ENCODE results near the gene NIPBL. TPM values are rescaled to one million over a fixed set of nuclear protein-coding genes. Genes with fewer than 3 reads are reported as not detected.

Gene NIPBL
- total RNA-seq, 8 experiments from 2014 or later = 16.2 to 55.1 (median 26.0) TPM

DNA sequence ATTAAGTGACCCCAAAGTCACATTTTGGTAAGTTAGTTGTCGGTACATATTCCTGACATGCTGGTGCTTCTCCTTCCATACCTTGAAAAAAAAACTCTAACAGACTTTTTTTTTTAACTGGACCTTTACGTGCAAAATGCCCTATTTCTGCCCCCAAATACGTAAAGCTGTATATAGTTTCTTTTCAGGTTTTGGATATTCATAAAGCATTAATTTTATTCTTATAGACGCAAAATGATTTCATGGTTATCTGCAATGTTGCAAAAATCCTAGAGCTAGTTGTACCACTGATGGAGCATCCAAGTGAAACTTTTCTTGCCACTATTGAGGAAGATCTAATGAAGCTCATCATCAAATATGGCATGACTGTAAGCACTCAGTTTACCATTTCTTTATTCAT lies 167.6 kb downstream of the NIPBL start:
- H3K4me1 ChIP-seq (replicated peaks in 1 of 2) = no peaks in the 10 kb centered on the region
- no peak overlapping the region for H3K4me3 ChIP-seq
- 87 to 100% (median 99%) methylated on average over 1 to 4 of the region's 4 CpGs for WGBS, 10 experiments
- in situ Hi-C loops (cut with MboI; ENCODE audit: low pct_unique_long_range_greater_than_20kb in 2 of 9, low sequenced_read_pairs in 9 of 9, unreplicated experiment in 9 of 9) = loop anchor here in 1 of 9 experiments (25.0 kb wide), 1 partner anchor 168 kb away; no protein-coding TSS in a partner anchor
- no peak overlapping the region for H3K27ac ChIP-seq
- ATAC-seq (replicated peaks in 6 of 8) = no peak

DNA sequence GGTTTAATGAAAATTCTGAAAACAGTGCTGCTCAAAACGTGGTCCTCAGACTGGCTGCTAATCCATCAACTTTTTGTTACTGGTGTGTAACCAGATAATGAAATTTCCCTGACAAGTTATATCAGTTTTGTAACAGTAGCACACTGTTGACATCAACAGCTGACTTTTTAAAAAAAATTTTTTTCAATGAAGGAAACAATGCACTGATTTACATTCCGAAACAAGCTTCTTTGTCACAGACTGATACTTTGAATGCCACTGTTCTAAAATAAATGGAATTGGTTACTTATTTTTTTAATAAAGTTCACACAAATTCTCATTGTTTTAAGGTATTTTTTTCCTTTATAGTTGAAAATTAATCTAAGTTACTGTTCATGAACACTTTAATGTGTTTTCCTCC lies 169.1 kb downstream of the NIPBL start:
- Histone ChIP-seq H3K4me3 (no peak overlapping the region), H3K4me1 (replicated peaks in 1 of 2) (no peaks in the 10 kb centered on the region), H3K27ac (no peak overlapping the region)
- in situ Hi-C loops (cut with MboI; ENCODE audit: low pct_unique_long_range_greater_than_20kb in 2 of 9, low sequenced_read_pairs in 9 of 9, unreplicated experiment in 9 of 9) = loop anchor here in 1 of 9 experiments (25.0 kb wide), 1 partner anchor 167 kb away; no protein-coding TSS in a partner anchor
- 78 to 100% (median 92%) methylated on average over 1 to 2 of the region's 2 CpGs for WGBS, 10 experiments
- no peak for ATAC-seq (replicated peaks in 6 of 8)

DNA sequence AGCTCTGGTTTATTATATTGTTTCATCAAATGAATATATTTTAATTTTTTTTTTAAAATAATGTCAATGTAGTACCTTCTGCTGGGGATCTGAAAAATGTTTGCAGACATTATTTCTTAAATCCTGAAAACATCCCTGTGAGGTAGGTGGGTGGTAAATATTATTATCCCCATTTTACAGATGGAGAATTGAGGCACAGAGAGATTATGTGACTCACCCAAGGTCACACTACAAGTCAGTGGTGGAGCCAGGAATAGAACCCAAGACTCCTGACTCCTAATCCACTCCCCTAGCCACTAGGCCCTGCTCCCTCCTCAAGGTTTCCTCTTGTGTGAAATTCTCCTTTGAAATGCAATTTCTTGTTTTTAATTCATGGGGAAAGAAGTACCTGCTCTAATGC lies 171.4 kb downstream of the NIPBL start:
- no peak for ATAC-seq (replicated peaks in 6 of 8)
- no peak overlapping the region for H3K27ac ChIP-seq
- H3K4me3 ChIP-seq = no peak overlapping the region
- in situ Hi-C loops (cut with MboI; ENCODE audit: low pct_unique_long_range_greater_than_20kb in 2 of 9, low sequenced_read_pairs in 9 of 9, unreplicated experiment in 9 of 9) = loop anchor here in 1 of 9 experiments (25.0 kb wide), 1 partner anchor 164 kb away; no protein-coding TSS in a partner anchor
- no peaks in the 10 kb centered on the region for H3K4me1 ChIP-seq (replicated peaks in 1 of 2)

DNA sequence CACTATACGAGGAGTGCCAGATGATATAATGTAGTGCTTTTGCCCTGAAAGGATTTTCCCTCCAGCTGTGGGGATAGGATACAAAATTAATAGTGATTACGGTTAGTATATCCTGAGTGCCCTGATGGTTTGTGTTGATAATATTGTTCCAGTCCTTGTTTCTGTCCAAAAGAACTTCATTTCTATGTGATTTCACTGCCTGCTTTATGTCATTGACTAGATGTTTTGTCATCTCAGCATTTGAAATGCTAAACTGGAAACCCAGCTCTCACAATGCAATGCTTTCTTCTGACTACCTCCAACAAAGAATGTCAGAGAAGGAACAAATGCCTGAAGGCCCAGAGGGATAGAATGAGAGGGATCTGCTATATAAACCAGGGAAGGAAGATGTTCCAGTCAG lies 177.8 kb downstream of the NIPBL start:
- in situ Hi-C loops (cut with MboI; ENCODE audit: low pct_unique_long_range_greater_than_20kb in 2 of 9, low sequenced_read_pairs in 9 of 9, unreplicated experiment in 9 of 9) = no loop called here
- 43 to 100% (median 69%) methylated on average over 1 to 2 of the region's 2 CpGs; no CpG with 5 or more reads in 4 of the 10 experiments for WGBS, 10 experiments
- ATAC-seq (replicated peaks in 6 of 8) = peak in 2 of 8 experiments; percentile 46 to 47
- H3K27ac ChIP-seq = no peak overlapping the region
- H3K4me1 ChIP-seq (replicated peaks in 1 of 2) = no peaks in the 10 kb centered on the region
- no peak overlapping the region for H3K4me3 ChIP-seq

DNA sequence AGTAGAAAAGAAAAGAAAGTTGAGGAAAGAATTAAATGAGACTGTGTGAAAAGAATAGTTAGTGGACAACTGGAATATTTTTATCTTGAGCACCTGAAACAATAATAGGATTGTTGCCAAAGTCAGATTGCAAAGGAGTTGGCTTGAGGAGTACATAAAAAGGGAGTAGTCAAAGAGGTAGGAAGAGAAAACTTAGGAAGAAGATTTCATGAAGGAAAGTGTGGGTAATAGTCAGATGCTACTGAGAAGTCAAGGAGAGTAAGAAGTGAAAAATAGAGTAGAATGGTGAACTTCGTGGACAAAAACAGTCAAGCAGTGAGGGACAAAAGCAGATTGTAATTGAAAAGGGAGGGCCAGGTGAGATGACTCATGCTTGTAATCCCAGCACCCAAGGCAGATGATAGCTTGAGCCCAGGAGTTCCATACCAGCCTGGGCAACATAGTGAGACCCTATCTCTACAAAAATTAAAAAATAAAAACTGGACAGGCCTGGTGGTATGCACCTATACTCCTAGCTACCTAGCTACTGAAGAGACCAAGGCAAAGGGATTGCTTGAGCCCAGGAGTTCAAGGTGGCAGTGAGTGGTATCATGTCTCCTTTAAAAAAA lies 178.9 kb downstream of the NIPBL start:
- 86 to 100% (median 100%) methylated on average over 1 of the region's 1 CpG for WGBS, 10 experiments
- Histone ChIP-seq H3K4me3 (no peak overlapping the region), H3K4me1 (replicated peaks in 1 of 2) (no peaks in the 10 kb centered on the region), H3K27ac (no peak overlapping the region)
- in situ Hi-C loops (cut with MboI; ENCODE audit: low pct_unique_long_range_greater_than_20kb in 2 of 9, low sequenced_read_pairs in 9 of 9, unreplicated experiment in 9 of 9) = no loop called here
- ATAC-seq (replicated peaks in 6 of 8) = no peak

DNA sequence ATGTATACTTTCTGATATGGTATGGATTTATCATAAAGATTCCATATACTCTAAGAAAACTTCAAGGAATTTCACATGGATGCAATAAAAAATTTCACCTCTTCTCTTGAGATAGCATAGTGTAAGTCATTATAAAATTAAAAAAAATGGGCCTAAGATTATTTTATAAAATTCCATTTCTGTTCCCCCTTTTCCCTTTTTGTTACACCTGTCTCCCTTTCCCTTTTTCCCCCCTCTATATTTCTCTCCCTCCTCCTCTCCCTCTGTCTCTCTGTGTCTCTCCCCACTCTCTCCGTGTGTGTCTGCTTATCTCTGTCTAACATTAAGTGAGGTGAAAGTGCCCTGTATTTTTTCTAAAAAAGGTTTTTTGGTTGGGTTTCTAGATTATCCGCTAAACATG lies 180.2 kb downstream of the NIPBL start:
- Histone ChIP-seq H3K4me1 (replicated peaks in 1 of 2) (no peaks in the 10 kb centered on the region), H3K27ac (no peak overlapping the region)
- in situ Hi-C loops (cut with MboI; ENCODE audit: low pct_unique_long_range_greater_than_20kb in 2 of 9, low sequenced_read_pairs in 9 of 9, unreplicated experiment in 9 of 9) = no loop called here

DNA sequence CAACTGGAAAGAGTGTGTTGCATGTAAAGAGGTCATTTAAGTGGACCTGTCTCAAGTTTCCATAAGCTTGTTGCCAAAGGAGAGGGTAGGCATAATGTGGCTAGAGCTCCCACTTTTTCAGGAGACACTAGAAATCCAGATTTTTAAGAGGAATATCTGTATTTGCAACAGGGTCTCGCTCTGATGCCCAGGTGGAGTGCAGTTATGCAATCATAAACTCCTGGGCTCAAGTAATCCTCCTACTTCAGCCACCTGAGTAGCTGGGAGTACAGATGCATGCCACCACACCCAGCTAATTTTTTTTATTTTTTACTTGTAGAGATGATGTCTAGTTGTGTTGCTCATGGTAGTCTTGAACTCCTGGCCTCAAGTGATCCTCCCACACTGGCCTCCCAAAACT lies 183.5 kb downstream of the NIPBL start:
- no peak for ATAC-seq (replicated peaks in 6 of 8)
- no peaks in the 10 kb centered on the region for H3K4me1 ChIP-seq (replicated peaks in 1 of 2)
- no peak overlapping the region for H3K27ac ChIP-seq
- no peak overlapping the region for H3K4me3 ChIP-seq
- WGBS, 10 experiments = 100% methylated on average over 1 of the region's 1 CpG; no CpG with 5 or more reads in 6 of the 10 experiments
- in situ Hi-C loops (cut with MboI; ENCODE audit: low pct_unique_long_range_greater_than_20kb in 2 of 9, low sequenced_read_pairs in 9 of 9, unreplicated experiment in 9 of 9) = no loop called here

More for the DNA sequence above, 180.2 kb downstream of the NIPBL start:
- 59 to 100% (median 90%) methylated on average over 1 to 2 of the region's 2 CpGs for WGBS, 10 experiments
- no peak for ATAC-seq (replicated peaks in 6 of 8)
- H3K4me3 ChIP-seq = no peak overlapping the region

DNA sequence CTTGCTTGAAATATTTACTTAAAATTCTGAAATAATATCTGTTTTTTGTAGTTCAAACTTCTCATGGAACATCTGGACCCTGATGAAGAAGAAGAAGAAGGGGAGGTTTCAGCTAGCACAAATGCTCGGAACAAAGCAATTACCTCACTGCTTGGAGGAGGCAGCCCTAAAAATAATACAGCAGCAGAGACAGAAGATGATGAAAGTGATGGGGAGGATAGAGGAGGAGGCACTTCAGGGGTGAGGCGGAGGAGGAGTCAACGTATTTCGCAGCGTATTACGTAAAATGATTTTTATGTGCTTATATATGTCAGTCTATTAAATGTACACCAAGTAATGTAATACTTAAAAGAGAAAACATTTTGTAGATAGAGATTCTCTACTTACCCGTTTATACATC lies 187.2 kb downstream of the NIPBL start:
- in situ Hi-C loops (cut with MboI; ENCODE audit: low pct_unique_long_range_greater_than_20kb in 2 of 9, low sequenced_read_pairs in 9 of 9, unreplicated experiment in 9 of 9) = no loop called here
- H3K4me1 ChIP-seq (replicated peaks in 1 of 2) = no peaks in the 10 kb centered on the region
- 91 to 100% (median 97%) methylated on average over 2 to 7 of the region's 7 CpGs for WGBS, 10 experiments
- H3K4me3 ChIP-seq = no peak overlapping the region
- ATAC-seq (replicated peaks in 6 of 8) = no peak
- no peak overlapping the region for H3K27ac ChIP-seq

DNA sequence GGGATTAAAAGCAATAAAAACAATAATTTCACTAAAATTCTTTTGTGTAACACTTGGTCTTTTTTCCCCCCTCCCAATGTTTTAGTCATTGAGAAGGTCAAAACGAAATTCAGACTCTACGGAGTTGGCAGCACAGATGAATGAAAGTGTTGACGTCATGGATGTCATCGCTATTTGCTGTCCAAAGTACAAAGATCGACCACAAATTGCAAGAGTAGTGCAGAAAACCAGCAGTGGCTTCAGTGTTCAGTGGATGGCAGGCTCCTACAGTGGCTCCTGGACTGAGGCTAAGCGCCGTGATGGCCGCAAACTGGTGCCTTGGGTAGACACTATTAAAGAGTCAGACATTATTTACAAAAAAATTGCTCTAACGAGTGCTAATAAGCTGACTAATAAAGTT lies 187.9 kb downstream of the NIPBL start:
- in situ Hi-C loops (cut with MboI; ENCODE audit: low pct_unique_long_range_greater_than_20kb in 2 of 9, low sequenced_read_pairs in 9 of 9, unreplicated experiment in 9 of 9) = no loop called here
- WGBS, 10 experiments = 63 to 100% (median 85%) methylated on average over 1 to 9 of the region's 9 CpGs; no CpG with 5 or more reads in 1 of the 10 experiments
- H3K4me3 ChIP-seq = no peak overlapping the region
- H3K27ac ChIP-seq = no peak overlapping the region
- H3K4me1 ChIP-seq (replicated peaks in 1 of 2) = no peaks in the 10 kb centered on the region
- ATAC-seq (replicated peaks in 6 of 8) = no peak

DNA sequence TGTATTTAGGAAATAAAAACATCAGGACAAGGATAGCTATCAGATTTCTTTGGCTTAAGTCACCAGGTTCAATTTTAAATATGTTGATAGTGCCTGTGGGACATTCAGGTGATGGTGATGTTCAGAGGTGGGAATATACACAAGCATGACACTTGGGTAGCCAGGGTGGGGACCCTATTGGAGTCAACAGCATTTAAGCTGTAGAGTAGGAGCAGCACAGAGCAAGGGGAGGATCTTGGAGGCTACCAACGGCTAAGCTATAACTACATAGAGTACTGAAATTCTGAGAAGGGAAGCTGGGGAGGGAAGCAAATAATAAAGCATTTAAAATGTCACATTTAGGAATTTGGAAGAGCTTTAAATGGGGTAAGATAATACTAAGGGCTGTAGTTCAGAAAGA lies 194.9 kb downstream of the NIPBL start:
- ATAC-seq (replicated peaks in 6 of 8) = peak in 1 of 8 experiments; percentile 11
- WGBS, 10 experiments = 0 to 100% (median 83%) methylated on average over 1 of the region's 1 CpG; no CpG with 5 or more reads in 5 of the 10 experiments
- in situ Hi-C loops (cut with MboI; ENCODE audit: low pct_unique_long_range_greater_than_20kb in 2 of 9, low sequenced_read_pairs in 9 of 9, unreplicated experiment in 9 of 9) = no loop called here
- H3K4me1 ChIP-seq (replicated peaks in 1 of 2) = no peaks in the 10 kb centered on the region
- no peak overlapping the region for H3K4me3 ChIP-seq
- no peak overlapping the region for H3K27ac ChIP-seq

DNA sequence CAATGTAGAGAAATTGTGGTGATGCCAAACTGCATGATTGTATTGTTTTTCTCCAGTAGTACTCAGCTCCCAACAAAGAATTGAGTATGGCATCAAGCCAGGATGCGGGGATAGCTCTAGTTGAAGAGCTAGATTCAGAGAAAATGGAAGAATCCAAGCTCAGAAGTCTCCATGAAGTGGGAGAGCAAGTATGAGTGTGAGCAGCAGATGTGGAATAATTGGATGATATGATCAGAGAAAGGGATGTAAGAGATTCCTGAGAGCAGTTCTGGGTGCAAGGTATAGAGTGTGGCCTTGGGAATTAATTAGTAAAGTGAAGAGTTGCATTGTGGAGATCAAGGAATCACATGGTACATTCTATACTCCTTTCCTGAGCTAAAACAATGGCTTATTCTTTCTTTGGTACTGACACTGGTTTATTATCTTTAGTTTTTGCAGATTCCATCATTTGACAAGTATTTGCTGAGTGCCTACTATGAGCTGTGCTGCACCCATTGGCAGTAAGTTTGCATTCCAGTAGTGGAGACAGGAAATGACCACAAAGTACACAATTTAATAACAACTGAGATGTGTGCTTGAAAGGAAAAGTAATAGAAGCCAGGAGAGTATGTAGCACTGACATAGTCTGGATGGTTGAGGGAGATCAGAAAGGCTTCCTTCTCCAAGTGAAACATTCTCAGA lies 195.5 kb downstream of the NIPBL start:
- 10 to 100% (median 100%) methylated on average over 1 of the region's 1 CpG; no CpG with 5 or more reads in 1 of the 10 experiments for WGBS, 10 experiments
- Histone ChIP-seq H3K27ac (no peak overlapping the region), H3K4me3 (no peak overlapping the region), H3K4me1 (replicated peaks in 1 of 2) (no peaks in the 10 kb centered on the region)
- peak in 1 of 8 experiments; percentile 11 for ATAC-seq (replicated peaks in 6 of 8)
- in situ Hi-C loops (cut with MboI; ENCODE audit: low pct_unique_long_range_greater_than_20kb in 2 of 9, low sequenced_read_pairs in 9 of 9, unreplicated experiment in 9 of 9) = no loop called here

DNA sequence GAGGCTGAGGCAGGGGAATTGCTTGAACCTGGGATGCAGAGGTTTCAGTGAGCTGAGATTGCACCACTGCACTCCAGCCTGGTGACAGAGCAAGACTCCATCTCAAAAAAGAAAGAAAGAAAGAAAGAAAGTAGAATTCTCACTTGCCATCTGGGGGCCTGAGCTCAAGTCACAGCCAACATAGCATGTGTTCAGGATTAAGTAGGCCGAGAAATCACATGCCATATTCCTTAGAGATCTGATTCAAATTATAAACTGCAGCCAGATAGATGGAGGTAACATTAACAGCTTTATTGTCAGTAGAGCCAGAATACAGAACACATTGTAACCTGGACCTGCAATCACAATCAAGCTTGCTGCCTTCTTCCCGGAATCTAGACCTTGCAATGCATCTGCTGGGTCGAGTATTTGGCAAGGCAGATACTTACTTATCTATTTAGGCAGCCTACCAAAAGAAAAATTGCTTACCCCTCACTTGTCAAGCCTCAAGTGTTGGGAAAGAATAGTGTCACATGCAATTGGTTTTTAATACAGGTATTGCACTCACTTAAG lies 198.9 kb downstream of the NIPBL start:
- no peak for ATAC-seq (replicated peaks in 6 of 8)
- Histone ChIP-seq H3K4me1 (replicated peaks in 1 of 2) (no peaks in the 10 kb centered on the region), H3K27ac (no peak overlapping the region), H3K4me3 (no peak overlapping the region)
- in situ Hi-C loops (cut with MboI; ENCODE audit: low pct_unique_long_range_greater_than_20kb in 2 of 9, low sequenced_read_pairs in 9 of 9, unreplicated experiment in 9 of 9) = no loop called here
- WGBS, 10 experiments = 17 to 100% (median 93%) methylated on average over 1 to 3 of the region's 3 CpGs; no CpG with 5 or more reads in 4 of the 10 experiments

DNA sequence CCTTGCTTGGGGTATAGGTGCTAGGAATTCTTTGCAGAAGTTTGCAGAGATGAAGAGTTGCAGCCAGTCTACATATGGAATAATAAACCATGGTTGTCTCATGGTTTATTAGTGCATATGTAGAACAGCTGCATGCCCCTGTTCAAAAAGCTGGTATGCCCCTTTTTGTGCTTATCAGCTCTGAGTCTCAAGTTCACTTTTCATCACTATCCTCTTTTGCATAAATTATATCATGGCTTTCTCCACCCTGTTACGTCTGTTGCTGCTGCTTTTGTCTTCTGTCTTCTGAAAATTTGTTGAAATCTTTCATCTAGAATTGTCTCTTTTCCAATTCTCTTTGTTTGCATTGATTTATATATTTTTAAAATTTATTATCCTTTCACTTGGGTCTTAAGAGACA lies 200.6 kb downstream of the NIPBL start:
- H3K4me3 ChIP-seq = no peak overlapping the region
- no peaks in the 10 kb centered on the region for H3K4me1 ChIP-seq (replicated peaks in 1 of 2)
- ATAC-seq (replicated peaks in 6 of 8) = peak in 3 of 8 experiments; percentile 16 to 77 (median 68)
- no peak overlapping the region for H3K27ac ChIP-seq
- 11 to 100% (median 80%) methylated on average over 1 of the region's 1 CpG; no CpG with 5 or more reads in 1 of the 10 experiments for WGBS, 10 experiments
- in situ Hi-C loops (cut with MboI; ENCODE audit: low pct_unique_long_range_greater_than_20kb in 2 of 9, low sequenced_read_pairs in 9 of 9, unreplicated experiment in 9 of 9) = no loop called here

All from motor neuron (in vitro differentiated cells).